GM18520 (cell line): Measurements from ENCODE around the gene IL31RA.

Experiments used
- ATAC-seq: cut with Tn5 transposase; IDR thresholded peaks from one replicate; pipeline ENCODE4 v1.9.1; 2021; ENCODE audit not compliant: unreplicated experiment

Gene IL31RA

DNA sequence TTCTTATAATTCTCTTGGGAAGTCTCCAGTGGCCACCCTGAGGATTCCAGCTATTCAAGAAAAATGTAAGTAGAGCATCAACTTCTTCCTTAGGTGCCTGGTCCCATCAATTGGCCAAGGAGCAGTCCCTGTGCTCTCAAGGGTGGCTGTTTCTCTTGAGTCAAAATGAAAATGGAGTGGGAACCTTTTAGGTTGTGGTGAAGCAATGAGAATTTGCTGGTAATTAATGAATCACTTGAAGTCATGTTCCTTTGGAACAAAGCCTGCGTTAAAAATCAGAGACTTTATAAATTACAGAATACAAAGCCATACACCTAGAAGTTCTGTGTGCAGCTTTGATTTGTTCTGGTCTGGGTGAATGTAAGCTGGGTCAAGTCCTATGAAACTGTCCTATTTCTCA, 48.9 kb downstream of the IL31RA start:
- ATAC-seq = no peak

DNA sequence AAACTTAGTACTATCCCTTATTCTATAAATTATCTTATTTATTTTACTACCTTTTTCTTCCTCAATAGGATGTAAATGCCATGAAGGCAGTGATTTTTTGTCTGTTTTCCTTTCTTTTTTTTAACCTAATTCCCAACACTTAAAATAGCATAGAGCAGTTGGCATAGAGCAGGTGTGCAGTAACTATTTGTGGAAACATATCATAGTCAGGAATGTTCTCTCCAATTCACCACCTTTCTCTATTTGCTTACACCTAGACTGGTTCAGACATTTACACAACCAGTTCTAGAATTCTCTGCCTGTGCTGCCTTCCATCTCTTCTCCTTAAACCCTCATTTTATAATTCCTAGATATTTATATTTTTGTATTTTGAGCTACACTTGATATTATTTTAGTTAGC, 49.6 kb downstream of the IL31RA start:
- ATAC-seq = no peak

DNA sequence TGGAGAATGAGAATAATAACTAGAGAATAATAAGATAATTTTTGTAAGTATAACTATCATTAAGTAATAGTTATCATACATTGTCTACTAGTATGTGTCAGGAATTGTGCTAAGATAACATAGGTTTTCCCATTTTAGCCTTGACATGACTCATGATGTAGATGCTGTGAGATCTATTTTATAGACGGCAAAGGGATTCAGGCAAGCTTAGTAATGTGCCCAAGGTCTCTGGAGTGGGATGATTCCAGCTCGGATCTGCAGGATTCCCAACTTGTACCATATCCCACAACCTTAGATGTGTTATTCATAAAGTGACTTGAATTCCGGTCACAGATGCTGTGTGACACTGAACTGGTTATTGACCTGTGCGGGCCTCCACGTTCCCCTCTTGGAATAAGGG, 51.5 kb downstream of the IL31RA start:
- ATAC-seq = no peak

DNA sequence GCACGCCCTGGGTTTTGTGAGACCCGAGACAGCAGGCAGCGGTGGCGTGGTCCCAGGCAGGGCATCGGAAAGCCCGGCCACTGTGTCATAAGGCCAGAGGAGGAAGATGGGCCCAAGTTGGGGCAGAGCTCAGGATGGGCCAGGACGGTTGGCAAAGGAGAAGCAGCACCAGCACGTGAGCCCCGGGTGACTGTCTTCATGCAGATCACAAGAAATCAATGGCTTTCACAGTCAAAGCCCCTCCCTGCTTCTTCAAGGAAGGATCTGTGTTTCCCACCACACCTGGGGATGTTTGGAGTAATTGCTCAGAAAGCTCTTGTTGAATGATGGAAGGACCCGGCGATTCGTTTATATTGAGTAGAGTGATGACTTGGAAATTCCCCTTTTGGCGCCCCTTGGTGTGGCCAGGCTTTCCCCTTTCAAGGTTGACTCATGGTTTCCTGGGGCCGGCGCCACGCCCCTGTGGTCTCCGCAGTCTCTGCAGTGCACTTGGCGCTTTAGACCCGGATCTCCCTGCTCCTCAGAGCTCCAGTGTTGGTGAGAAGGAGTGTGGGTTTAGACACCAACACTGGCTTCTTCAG, 52.1 kb downstream of the IL31RA start:
- ATAC-seq = peak; percentile 86

DNA sequence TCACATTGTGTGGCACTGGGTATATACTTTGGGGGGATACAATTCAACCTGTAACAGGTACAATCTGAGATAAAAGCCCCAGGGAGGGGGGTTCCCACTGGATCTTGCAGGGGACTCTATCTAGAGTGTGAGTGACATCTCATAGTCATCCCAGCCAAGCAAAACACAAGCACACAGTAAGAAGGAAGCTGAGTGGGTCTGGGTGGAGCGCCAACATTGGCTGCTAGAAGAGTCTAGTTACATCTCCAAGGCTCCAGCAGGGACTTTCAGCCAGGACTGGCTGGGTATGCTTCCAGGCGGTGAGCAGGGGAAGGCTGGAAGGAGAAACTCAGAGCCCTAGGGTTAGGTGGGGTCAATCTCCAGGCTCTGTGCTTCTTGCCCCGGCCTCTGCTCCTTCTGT, 53.0 kb downstream of the IL31RA start:
- no peak for ATAC-seq

DNA sequence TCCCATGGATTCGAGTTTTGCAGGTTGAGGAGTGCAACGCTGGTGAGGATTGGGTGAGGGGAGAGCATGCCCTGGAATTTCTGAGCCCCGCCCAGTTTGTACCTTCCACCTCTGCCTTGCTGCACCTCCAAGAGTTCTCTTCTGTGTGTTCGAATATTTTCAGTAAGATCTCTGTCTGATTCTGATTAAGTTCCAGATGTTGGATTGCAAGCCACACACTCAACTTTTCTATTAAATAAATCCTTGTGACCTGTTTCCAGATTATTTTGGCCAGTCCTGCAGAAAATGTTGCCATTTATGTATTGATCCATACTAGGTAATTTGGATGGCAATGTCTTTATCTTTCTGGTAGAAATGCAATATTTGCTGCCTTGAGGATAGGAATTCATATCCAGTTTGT, 54.1 kb downstream of the IL31RA start:
- ATAC-seq = no peak

DNA sequence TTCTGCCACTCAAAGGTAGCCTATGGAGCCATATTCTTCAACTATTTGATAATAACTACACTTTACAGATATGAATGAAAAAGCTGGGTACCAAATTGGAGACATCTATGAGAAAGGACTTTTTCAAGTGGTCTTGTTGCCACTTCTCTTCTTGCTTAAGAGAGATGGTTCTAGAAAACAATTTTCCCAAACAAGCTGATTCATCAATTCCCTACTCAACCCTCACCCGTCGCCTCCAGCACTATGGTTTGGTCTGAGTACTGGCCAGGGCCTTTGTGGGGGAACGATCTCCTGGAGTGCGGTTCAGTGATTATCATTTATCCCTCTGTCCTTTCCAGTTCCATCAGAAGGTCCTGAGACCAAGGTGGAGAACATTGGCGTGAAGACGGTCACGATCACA, 56.8 kb downstream of the IL31RA start:
- ATAC-seq = no peak

DNA sequence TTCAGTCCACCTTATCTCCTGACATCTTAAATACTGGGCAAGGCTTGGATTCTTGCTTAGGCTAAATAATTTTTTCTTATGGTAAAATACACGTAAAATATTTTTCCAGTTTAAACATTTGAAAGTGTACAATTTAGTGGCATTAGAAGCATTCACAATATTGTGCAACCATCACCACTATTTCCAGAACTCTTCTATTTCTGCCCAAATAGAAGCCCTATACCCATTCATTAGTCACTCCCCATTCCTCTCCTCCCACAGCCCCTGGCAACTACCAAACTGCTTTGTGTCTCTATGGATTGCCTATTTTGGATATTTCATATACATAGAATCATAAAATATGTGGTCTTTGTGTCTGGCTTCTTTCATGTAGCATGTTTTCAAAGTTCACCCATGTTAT, 57.6 kb downstream of the IL31RA start:
- no peak for ATAC-seq

DNA sequence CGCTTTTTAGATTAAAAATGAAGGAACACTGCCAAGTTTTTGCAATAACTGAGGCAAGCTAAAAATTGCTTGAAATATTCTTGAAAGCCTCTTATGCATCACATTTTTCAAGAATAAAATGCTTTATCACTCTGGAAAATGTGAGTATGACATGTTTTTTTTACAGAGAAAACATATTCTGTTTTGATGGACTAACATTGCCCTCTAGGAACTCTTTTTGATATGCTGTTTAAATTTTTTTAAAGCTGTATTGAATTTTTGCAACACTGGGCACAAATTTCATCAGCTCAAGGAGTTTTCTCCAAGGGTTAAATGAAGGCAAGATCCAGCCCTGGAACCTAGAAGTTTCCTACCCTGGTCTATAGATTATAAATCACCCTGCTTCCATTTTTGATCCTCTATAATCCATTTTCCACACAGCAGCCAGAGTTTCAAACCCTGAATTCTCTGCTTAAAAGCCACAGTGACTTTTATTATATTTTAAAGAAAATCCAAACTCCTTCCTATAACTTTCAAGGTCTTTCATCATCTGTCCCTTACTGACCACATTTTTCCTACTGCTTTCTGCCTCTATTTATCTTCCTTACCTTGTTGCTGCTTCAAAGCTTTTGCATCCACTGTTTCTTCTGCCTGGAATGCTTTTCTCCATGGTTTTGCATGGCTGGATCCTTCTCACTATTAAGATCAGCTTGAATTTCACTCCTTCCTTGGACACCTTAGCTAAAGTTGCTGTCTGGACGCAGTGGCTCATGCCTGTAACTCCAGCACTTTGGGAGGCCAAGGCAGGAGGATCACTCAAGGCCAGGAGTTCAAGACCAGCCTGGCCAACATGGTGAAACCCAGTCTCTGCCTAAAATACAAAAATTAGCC, 60.9 kb downstream of the IL31RA start:
- no peak for ATAC-seq

DNA sequence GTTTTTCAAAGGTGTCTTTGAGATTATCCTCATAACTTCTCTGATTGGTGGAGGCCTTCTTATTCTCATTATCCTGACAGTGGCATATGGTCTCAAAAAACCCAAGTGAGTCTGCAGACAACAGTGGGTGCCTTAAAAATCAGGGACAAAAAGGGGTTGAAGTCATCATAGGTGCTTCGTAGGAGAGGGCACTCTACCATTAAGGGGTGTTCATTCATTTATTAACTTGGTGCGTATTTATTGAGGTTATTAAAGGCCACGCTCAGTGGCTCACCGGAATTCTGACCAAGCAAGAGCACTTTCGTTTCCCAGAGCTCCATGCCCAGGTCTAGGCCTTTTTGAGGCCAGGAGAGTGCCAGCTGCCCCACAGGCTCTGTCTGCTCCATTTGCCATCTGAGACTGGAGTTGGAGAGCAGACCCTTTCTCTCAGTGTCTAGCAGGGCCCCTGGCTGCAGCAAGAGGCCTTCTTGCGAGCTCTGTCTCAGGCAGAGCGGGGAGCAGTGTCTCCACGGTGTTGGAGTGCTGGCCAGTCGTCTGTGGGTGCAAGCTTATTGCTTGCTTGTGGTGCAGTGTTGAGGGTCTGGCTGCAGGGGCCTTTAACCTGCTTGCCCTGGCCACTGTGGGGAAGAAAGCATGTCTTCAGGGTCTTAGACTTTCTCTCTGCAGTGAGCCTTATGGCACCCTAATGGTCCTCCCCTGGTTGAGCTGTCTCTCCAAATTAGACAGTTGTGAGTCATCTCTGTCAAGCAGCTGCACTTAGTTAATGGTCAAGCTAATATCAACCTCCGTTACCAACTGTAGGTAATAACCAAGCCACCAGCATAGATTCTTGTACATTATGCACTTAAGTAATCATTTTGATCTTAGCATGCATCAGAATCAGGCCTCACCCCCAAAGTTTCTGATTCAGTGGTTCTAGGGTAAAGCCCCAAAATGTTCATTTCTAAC, 62.6 kb downstream of the IL31RA start:
- peak; percentile 95 for ATAC-seq

DNA sequence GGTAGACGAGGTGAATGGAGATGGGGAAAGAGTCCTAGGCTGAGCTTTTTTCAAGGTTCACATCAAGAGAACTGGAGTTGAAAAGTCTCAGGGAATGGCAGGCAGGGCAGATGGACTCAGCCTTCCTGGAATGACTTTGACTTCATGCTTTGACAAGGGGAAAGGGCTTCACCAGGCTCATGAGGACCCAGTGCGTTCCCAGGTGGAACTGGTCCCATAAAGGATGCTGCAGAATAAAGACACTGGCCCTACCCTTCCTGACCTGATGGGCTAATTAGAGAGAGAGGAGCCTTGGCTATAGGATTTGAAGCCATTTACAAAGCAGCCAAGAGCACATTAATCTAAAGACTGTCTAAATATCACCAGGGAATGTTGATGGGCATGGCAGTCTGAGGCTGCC, 63.8 kb downstream of the IL31RA start:
- ATAC-seq = no peak

DNA sequence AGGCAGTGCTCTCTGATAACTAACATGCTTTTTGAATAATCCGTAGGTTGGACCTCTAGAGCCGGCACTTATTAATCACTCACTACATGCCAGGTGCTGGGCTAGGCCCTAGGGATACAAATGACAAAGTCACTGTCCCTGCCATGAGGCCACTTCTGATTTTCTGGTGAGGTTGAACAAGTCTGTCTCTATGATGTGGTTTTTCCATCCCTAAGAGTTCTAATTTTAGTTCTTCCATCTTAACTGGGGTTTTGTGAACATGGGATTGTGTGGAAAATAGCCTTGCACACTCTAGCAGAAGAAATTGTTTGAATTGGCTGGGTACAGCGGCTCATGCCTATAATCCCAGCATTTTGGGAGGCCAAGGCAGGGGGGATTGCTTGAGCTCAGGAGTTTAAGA, 64.6 kb downstream of the IL31RA start:
- ATAC-seq = no peak

DNA sequence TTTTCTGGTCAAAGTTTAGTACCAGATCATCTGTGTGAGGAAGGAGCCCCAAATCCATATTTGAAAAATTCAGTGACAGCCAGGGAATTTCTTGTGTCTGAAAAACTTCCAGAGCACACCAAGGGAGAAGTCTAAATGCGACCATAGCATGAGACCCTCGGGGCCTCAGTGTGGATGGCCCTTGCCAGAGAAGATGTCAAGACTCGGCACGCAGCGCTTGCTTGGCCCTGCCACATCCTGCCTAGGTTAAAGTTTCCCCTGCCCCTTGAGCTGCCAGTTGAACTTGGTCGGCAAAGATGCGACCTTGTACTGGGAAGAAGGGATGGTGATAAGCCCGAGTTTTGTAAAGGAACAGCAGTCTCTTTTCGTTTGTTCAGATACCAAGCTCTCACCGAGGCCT, 65.8 kb downstream of the IL31RA start:
- no peak for ATAC-seq

DNA sequence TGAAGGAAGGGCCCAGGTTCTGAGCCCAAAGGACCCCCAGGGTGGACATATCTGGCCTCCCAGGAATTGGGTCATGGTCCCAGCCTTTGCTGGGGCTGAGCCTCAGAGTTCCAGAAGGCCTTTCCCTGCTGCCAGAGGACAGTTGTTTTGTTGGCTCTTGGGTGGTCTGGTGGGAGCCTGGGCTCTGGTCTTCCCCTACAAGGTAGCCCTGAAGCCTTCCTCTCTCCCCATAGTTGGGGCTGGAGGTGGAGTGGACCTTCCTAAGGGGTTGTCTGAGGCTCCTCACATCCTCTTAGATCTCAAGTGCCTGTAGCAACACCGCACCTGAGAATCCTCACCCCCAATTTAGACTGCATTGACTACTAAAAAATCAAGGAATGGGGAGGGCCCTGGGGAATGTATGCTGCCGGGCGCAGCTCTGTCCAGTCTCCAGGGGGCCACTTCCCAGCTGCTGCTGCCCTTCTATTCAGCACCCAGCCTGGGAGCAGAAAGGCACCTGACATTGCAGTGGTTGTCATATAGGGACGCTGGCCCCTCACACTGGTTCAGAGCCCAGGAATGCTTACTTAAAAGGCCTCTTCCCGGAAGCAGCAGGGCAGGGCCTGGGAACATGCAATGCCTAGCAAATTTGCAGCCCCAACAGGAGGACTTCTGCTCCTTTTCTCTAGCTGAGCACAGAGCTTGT, 66.4 kb downstream of the IL31RA start:
- ATAC-seq = no peak

DNA sequence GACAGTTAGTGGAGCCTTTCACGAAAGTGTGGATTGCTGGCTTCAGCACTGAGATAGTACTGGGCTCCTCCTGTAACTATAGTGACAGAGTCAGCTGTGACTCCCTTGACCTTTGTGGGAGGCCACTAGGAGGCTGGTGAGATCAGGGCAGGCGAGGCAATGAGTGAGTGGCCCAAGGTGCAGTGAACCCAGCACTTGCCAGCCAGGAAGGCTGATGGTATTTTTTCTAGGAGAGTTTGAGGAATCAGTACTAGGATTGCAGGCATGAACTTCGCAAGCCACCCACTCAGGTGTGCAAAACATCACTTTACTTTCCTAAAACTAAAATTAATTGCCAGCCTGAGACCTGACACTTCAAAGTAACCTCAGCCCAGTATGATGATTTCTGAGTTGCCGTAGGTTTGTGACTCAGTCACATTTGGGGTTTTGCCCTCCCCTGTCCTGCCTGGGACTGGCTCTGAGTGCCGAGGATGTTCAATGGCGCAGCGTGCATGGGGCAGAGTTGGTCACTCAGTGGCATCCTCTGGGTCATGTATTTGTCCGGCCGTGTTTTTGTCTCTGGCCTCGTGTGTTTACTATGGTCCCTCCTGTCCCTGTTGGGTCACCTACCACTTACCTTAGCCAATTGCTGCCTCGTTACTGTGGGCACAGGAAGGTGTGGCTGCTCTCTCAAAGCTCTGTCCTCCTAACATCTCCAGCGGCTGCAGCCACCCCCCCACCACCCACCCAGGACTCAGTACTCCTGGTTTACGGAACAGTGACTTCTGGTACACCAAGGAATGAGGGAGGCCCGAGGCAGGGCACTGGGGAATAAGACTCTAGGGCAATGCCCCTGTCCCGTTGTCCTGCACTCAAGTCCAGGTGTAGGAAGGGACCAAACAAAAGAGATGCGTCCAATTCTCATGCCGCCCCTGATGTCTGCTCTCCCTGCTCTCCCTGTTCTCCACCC, 67.2 kb downstream of the IL31RA start:
- no peak for ATAC-seq

DNA sequence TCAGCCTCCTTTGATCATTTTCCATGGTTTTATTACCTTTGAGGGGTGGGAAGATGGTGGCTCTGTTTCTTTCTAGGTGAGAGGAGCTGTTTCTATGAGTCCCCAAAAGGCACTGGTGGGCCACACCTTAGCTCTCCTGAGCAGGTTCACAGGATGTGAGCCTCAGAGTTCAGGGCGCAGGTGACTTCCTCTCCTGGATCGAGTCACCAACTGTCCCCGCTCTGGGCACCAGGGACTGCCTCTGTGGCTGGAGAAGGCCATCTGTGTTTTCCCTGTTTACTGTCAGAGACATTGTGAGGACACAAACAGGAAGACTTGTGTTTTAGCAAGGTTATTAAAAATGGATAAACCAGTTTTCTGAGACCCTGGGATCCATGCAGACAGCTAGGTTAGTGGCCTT, 68.5 kb downstream of the IL31RA start:
- no peak for ATAC-seq

DNA sequence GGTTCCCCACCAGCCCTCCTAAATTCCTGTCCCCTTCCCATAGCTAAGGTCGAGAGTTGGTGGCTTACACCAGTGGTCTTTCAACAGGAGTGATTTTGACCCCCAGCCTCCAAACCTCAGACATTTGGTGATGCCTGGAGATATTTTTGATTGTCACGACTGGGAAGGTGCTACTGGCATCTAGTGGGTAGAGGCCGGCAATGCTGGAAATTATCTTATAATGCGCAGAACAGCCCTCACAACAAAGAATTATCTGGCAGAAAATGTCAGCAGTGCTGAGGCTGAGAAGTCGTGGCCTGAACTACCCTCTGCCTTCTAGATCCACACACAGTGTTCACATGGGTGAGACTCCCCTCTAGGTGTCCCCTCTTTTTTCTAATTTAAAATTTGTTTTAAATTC, 69.6 kb downstream of the IL31RA start:
- no peak for ATAC-seq

DNA sequence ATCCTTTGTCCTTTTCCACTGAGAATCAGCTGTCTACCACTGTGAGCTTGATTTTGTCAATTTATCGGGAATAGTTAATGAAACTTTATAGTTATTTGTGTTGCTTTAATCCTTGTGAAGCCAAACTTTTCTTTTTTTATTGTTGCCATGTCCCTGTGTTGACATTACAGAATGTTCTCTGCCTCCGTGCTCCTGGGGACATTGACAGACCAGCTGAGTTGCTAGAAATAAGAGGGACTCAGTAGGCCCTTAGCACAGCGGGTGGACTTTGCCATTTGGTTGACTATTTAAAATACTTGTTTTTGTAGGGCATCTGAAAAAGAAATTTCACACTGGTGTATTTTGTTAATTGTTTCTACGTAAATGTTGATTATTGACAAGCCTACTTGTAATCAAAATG, 70.5 kb downstream of the IL31RA start:
- no peak for ATAC-seq

DNA sequence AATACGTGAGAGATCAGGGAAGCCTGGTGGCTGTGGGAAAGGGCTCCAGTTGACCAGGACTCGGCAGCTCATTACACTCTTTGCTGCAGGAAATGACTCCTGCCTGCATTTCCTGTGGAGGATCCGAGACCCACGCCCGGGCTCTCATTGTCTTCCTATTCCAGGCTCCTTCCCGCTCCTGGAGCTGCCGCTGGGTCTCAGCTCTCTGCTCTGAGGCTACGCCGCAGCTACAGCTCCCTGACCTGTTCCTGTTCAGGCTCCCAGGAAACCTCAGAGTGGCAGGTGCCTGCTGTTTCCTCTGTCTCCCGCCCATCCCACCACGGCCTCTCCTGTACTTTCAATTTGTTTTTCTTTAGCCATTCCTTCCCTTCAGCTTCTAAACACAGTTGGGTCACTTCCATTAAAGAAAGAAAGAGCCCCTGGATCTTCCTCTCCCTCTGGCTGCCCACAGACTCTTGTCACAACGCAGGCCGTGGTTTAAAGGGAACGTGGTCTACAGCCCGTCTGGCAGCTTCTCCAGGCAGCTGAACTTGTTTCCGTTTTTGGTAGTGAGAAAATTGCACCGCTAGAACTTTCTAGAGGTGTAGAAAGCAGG, 72.1 kb downstream of the IL31RA start:
- ATAC-seq = no peak
